ENCODE results near the gene PGC. TPM values are rescaled to one million over a fixed set of nuclear protein-coding genes. Genes with fewer than 3 reads are reported as not detected.

The PGC gene
- polyA plus RNA-seq, 1 of the 3 experiments (the other 2 are of a cell fraction): not detected

DNA sequence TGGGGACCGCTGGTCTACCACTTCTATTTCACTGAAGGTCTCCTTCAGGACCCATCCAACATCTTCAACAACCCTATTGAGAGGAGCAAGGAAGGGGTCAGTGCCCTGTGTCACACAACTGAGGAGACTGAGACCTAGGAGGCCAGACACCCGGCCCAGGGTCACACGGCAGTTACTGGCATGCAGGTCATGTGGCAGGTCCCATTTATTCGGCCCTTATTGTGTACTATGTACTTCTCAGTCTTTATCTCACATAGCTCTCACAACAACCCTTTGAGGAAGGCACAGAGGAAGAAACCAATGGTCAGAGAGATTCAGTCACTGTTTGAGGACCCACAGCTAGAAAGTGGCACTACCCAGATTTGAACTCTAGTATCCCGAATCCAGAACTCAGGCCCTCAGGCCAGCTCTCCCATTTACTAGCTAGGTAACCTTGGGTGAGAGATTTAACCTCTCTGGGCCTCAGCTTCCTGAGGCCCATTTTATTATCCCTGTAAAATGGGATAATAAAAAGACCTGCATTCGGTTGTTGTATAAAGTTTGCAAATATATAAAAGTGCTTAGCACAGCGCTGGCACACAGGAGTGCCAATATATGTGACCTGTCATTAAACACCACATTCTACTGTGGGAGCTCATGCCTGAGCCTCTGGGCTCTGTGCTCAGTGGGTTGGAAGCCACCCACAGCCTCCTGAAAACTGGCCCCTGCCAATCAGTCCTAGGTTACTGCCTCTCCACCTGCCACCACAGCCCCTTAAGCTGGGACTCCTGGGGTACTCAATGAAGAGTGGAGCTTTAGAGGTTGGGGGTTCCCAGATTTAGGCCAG is 27.5 kb downstream of the PGC start (continued):
- TF ChIP-seq GATA2 (CRISPR knock-in tag; IDR thresholded peaks at IDR 0.05) (no peak), TCF12 (IDR thresholded peaks at IDR 0.05) (no peak), EZH2phosphoT487 (IDR thresholded peaks at IDR 0.05; ENCODE audit: borderline replicate concordance, low read depth) (no peak), FOXM1 (IDR thresholded peaks at IDR 0.05; ENCODE audit: low read depth) (no peak), FOSL2 (IDR thresholded peaks at IDR 0.05; ENCODE audit: borderline replicate concordance, low read depth) (no peak), EP300 (IDR thresholded peaks at IDR 0.05; ENCODE audit: borderline replicate concordance in 1 of 2, low read depth in 1 of 2, low read length in 1 of 2) (no peak), MXI1 (IDR thresholded peaks at IDR 0.05; ENCODE audit: low read depth, low read length) (no peak), POLR2AphosphoS5 (IDR thresholded peaks at IDR 0.05; ENCODE audit: low read depth, low read length) (no peak), ZBTB33 (IDR thresholded peaks at IDR 0.05; ENCODE audit: borderline replicate concordance, low read depth) (no peak)

GRCh38 chr6:41718828-41719227 is 28.4 kb downstream of the PGC start:
- H2AFZ ChIP-seq (ENCODE audit: low read depth): no peak overlapping the region
- H3K27me3 ChIP-seq (ENCODE audit: insufficient read depth): no peaks in the 10 kb centered on the region
- peaks cover 16 to 38% of the 10 kb centered on the region in 2 experiments; a peak in 3 of 4 replicates for H3K4me1 ChIP-seq (ENCODE audit: control insufficient read depth in 1 of 2, insufficient read depth in 2 of 2, low read depth in 1 of 2, low read length in 1 of 2)
- peaks cover 30% of the 10 kb centered on the region; the same call in 1 of the 2 replicates for H3K79me2 ChIP-seq (ENCODE audit: insufficient read depth)
- no peak for DNase-seq
- WGBS (ENCODE audit: low lambda C conversion rate): 94% methylated on average over 4 of the region's 5 CpGs
- no peak overlapping the region for H3K4me2 ChIP-seq
- no peak overlapping the region for H3K4me3 ChIP-seq (ENCODE audit: low read depth in 2 of 2, low read length in 1 of 2)
- no peaks in the 10 kb centered on the region for H3K9me2 ChIP-seq
- ChIA-PET CTCF (interaction anchor here (1.7 to 2.4 kb wide), 4 partner anchors 12 to 295 kb away, joined by 4 to 10 read pairs (median 7); no protein-coding TSS in a partner anchor), POLR2A (no interaction called here)
- no peak for TF ChIP-seq RFX5 (IDR thresholded peaks at IDR 0.05; ENCODE audit: low read length)
- TF ChIP-seq ELF1 (IDR thresholded peaks at IDR 0.05): no peak
- TF ChIP-seq RAD21 (IDR thresholded peaks at IDR 0.05; ENCODE audit: low read length): no peak
- TF ChIP-seq NRF1 (IDR thresholded peaks at IDR 0.05; ENCODE audit: low read depth, low read length): no peak
- no peak for TF ChIP-seq FOXM1 (IDR thresholded peaks at IDR 0.05; ENCODE audit: low read depth)
- TF ChIP-seq SIN3A (IDR thresholded peaks at IDR 0.05; ENCODE audit: borderline replicate concordance, low read depth, low read length): no peak
- no peak for TF ChIP-seq CTCF (IDR thresholded peaks at IDR 0.05)
- no peak for TF ChIP-seq MEF2A (IDR thresholded peaks at IDR 0.05; ENCODE audit: borderline replicate concordance, low read depth)
- no peak for TF ChIP-seq TAF1 (IDR thresholded peaks at IDR 0.05; ENCODE audit: borderline replicate concordance, low read depth, low read length)
- TF ChIP-seq YY1 (IDR thresholded peaks at IDR 0.05; ENCODE audit: low read depth): no peak
- no peak for TF ChIP-seq CHD2 (IDR thresholded peaks at IDR 0.05; ENCODE audit: low read length, partially characterized antibody)
- TF ChIP-seq EZH2phosphoT487 (IDR thresholded peaks at IDR 0.05; ENCODE audit: borderline replicate concordance, low read depth): no peak
- TF ChIP-seq RXRA (IDR thresholded peaks at IDR 0.05; ENCODE audit: borderline replicate concordance, low read depth): no peak
- no peak for TF ChIP-seq ZBTB33 (IDR thresholded peaks at IDR 0.05; ENCODE audit: borderline replicate concordance, low read depth)
- no peak for TF ChIP-seq GABPA (IDR thresholded peaks at IDR 0.05; ENCODE audit: low read depth)
- H3K27ac ChIP-seq (ENCODE audit: low read depth in 2 of 2, low read length in 1 of 2): no peak overlapping the region
- peaks cover 6% of the 10 kb centered on the region; the same call in 1 of the 2 replicates for H4K20me1 ChIP-seq (ENCODE audit: insufficient read depth)
- H3K9me3 ChIP-seq: no peaks in the 10 kb centered on the region
- H3K9ac ChIP-seq: no peak overlapping the region
- no peaks in the 10 kb centered on the region for H3K36me3 ChIP-seq (replicated peaks in 1 of 2; ENCODE audit: control insufficient read depth in 1 of 2, insufficient read depth in 2 of 2, low read length in 1 of 2)
- peaks cover 10% of the 10 kb centered on the region for H3F3A ChIP-seq (replicated peaks; ENCODE audit: insufficient read depth)
